ENCODE results near the gene RPL36. TPM values are rescaled to one million over a fixed set of nuclear protein-coding genes. Genes with fewer than 3 reads are reported as not detected.

RPL36 gene
- total and polyA plus RNA-seq, 4 donors = 47.2 to 556 (median 321) TPM

GRCh38 chr19:5711713-5712161 lies 21.6 kb downstream of the RPL36 start:
- no peak overlapping the region for H3K27ac ChIP-seq (ENCODE audit: low read depth in 1 of 2, low read length in 2 of 2)
- no peaks in the 10 kb centered on the region for H3K9me3 ChIP-seq (ENCODE audit: control insufficient read depth in 4 of 4, low read length in 3 of 4)
- H3K4me3 ChIP-seq (ENCODE audit: low read depth in 1 of 3, low read length in 3 of 3) = no peak overlapping the region
- no peak for TF ChIP-seq RAD21 (IDR thresholded peaks at IDR 0.05)
- no peak for TF ChIP-seq JUND (IDR thresholded peaks at IDR 0.05)
- TF ChIP-seq HNF4A (conservative IDR thresholded peaks at IDR 0.05) = no peak
- no peak for TF ChIP-seq YY1 (IDR thresholded peaks at IDR 0.05)
- TF ChIP-seq MAX (IDR thresholded peaks at IDR 0.05) = no peak
- no peak for TF ChIP-seq RXRA (IDR thresholded peaks at IDR 0.05)
- TF ChIP-seq CTCF (IDR thresholded peaks at IDR 0.05; ENCODE audit: low read depth, low read length, missing input control) = no peak
- TF ChIP-seq HNF4G (IDR thresholded peaks at IDR 0.05) = no peak
- TF ChIP-seq GABPA (IDR thresholded peaks at IDR 0.05 in 1 of 2, conservative IDR thresholded peaks at IDR 0.05 in 1 of 2) = no peak
- no peak for TF ChIP-seq TAF1 (conservative IDR thresholded peaks at IDR 0.05)
- TF ChIP-seq EGR1 (IDR thresholded peaks at IDR 0.05; ENCODE audit: low read depth in 2 of 2) = no peak
- no peak for TF ChIP-seq ATF3 (IDR thresholded peaks at IDR 0.05)
- no peak for TF ChIP-seq FOXA1 (IDR thresholded peaks at IDR 0.05)
- no peak overlapping the region for H3K9ac ChIP-seq (ENCODE audit: low read depth in 1 of 2, low read length in 2 of 2)
- H3K4me1 ChIP-seq (ENCODE audit: control insufficient read depth in 4 of 4, insufficient read depth in 4 of 4, low read length in 3 of 4) = peaks cover 0 to 6% (median 5%) of the 10 kb centered on the region in 4 donors
- DNase-seq (ENCODE audit: low spot score) = no peak
- H3K36me3 ChIP-seq (ENCODE audit: control insufficient read depth in 4 of 4, insufficient read depth in 3 of 4, low read depth in 1 of 4, low read length in 3 of 4) = peaks cover 23 to 54% (median 36%) of the 10 kb centered on the region in 4 donors
- H3K27me3 ChIP-seq (ENCODE audit: control insufficient read depth in 4 of 4, insufficient read depth in 4 of 4, low read length in 3 of 4) = no peaks in the 10 kb centered on the region
- WGBS = 94% methylated on average over 25 of the region's 25 CpGs

- Histone ChIP-seq H3K27ac (ENCODE audit: low read depth in 1 of 2, low read length in 2 of 2) (no peak overlapping the region), H3K36me3 (ENCODE audit: control insufficient read depth in 4 of 4, insufficient read depth in 3 of 4, low read depth in 1 of 4, low read length in 3 of 4) (peaks cover 23 to 43% (median 29%) of the 10 kb centered on the region in 4 donors), H3K9me3 (ENCODE audit: control insufficient read depth in 4 of 4, low read length in 3 of 4) (no peaks in the 10 kb centered on the region), H3K4me3 (ENCODE audit: low read depth in 1 of 3, low read length in 3 of 3) (no peak overlapping the region), H3K4me1 (ENCODE audit: control insufficient read depth in 4 of 4, insufficient read depth in 4 of 4, low read length in 3 of 4) (peaks cover 0 to 18% (median 15%) of the 10 kb centered on the region in 4 donors), H3K9ac (ENCODE audit: low read depth in 1 of 2, low read length in 2 of 2) (no peak overlapping the region), H3K27me3 (ENCODE audit: control insufficient read depth in 4 of 4, insufficient read depth in 4 of 4, low read length in 3 of 4) (no peaks in the 10 kb centered on the region)
- no peak for TF ChIP-seq GABPA (IDR thresholded peaks at IDR 0.05 in 1 of 2, conservative IDR thresholded peaks at IDR 0.05 in 1 of 2)
- TF ChIP-seq MAX (IDR thresholded peaks at IDR 0.05) = no peak
- TF ChIP-seq SP1 (IDR thresholded peaks at IDR 0.05) = no peak
- TF ChIP-seq JUND (IDR thresholded peaks at IDR 0.05) = no peak
- 97% methylated on average over 9 of the region's 9 CpGs for WGBS
- DNase-seq (ENCODE audit: low spot score) = no peak
These were observed 23.1 kb downstream of the RPL36 start for GRCh38 chr19:5713228-5713627.

- no peak for TF ChIP-seq FOXA2 (IDR thresholded peaks at IDR 0.05)
- TF ChIP-seq GABPA (IDR thresholded peaks at IDR 0.05 in 1 of 2, conservative IDR thresholded peaks at IDR 0.05 in 1 of 2) = no peak
- no peak for TF ChIP-seq FOXA1 (IDR thresholded peaks at IDR 0.05)
- no peak for TF ChIP-seq HNF4A (conservative IDR thresholded peaks at IDR 0.05)
- TF ChIP-seq TAF1 (conservative IDR thresholded peaks at IDR 0.05) = no peak
- no peak for TF ChIP-seq JUND (IDR thresholded peaks at IDR 0.05)
- no peak for TF ChIP-seq RAD21 (IDR thresholded peaks at IDR 0.05)
- Histone ChIP-seq H3K4me1 (ENCODE audit: control insufficient read depth in 4 of 4, insufficient read depth in 4 of 4, low read length in 3 of 4) (peaks cover 3 to 29% (median 27%) of the 10 kb centered on the region in 4 donors), H3K9me3 (ENCODE audit: control insufficient read depth in 4 of 4, low read length in 3 of 4) (no peaks in the 10 kb centered on the region), H3K9ac (ENCODE audit: low read depth in 1 of 2, low read length in 2 of 2) (no peak overlapping the region), H3K27ac (ENCODE audit: low read depth in 1 of 2, low read length in 2 of 2) (no peak overlapping the region), H3K36me3 (ENCODE audit: control insufficient read depth in 4 of 4, insufficient read depth in 3 of 4, low read depth in 1 of 4, low read length in 3 of 4) (peaks cover 18 to 38% (median 26%) of the 10 kb centered on the region in 4 donors), H3K27me3 (ENCODE audit: control insufficient read depth in 4 of 4, insufficient read depth in 4 of 4, low read length in 3 of 4) (no peaks in the 10 kb centered on the region), H3K4me3 (ENCODE audit: low read depth in 1 of 3, low read length in 3 of 3) (no peak overlapping the region)
- no peak for DNase-seq (ENCODE audit: low spot score)
- 94% methylated on average over 10 of the region's 10 CpGs for WGBS
These were observed 24.7 kb downstream of the RPL36 start for GRCh38 chr19:5714816-5715215.
